Right hindlimb (tissue), 1 donor: ENCODE data around the gene PRDM16.

Experiments
- DNase-seq: peaks from one replicate; pipeline ENCODE4 v3.0.0-alpha.2; 2018

Gene PRDM16

GRCh38 chr1:3128431-3129132 lies 59.6 kb downstream of the PRDM16 start:
- no peak for DNase-seq

GRCh38 chr1:3129133-3129490 lies 60.1 kb downstream of the PRDM16 start:
- no peak for DNase-seq

- DNase-seq, result no peak
Observed at GRCh38 chr1:3130268-3130667, 61.3 kb downstream of the PRDM16 start.

- DNase-seq, result no peak
Observed at GRCh38 chr1:3132660-3133059, 63.7 kb downstream of the PRDM16 start.

GRCh38 chr1:3133686-3134085 lies 64.7 kb downstream of the PRDM16 start:
- no peak for DNase-seq

GRCh38 chr1:3134381-3135072 lies 65.5 kb downstream of the PRDM16 start:
- DNase-seq, result no peak

- DNase-seq, result no peak
Observed at GRCh38 chr1:3135073-3135702, 66.2 kb downstream of the PRDM16 start.

- DNase-seq, result no peak
Observed at GRCh38 chr1:3135744-3136455, 66.9 kb downstream of the PRDM16 start.

GRCh38 chr1:3136532-3136931 lies 67.5 kb downstream of the PRDM16 start:
- DNase-seq, result no peak

GRCh38 chr1:3137111-3138100 lies 68.4 kb downstream of the PRDM16 start:
- no peak for DNase-seq

- no peak for DNase-seq
Observed at GRCh38 chr1:3138623-3139151, 69.7 kb downstream of the PRDM16 start.

GRCh38 chr1:3139451-3139852 lies 70.4 kb downstream of the PRDM16 start:
- DNase-seq, result no peak

- DNase-seq, result no peak
Observed at GRCh38 chr1:3139871-3140361, 70.9 kb downstream of the PRDM16 start.

GRCh38 chr1:3140437-3140836 lies 71.4 kb downstream of the PRDM16 start:
- no peak for DNase-seq

GRCh38 chr1:3141129-3141528 lies 72.1 kb downstream of the PRDM16 start:
- no peak for DNase-seq

- no peak for DNase-seq
Observed at GRCh38 chr1:3141836-3142235, 72.8 kb downstream of the PRDM16 start.

- DNase-seq, result no peak
Observed at GRCh38 chr1:3142236-3142635, 73.2 kb downstream of the PRDM16 start.

- no peak for DNase-seq
Observed at GRCh38 chr1:3142751-3143150, 73.7 kb downstream of the PRDM16 start.

GRCh38 chr1:3145532-3146325 lies 76.7 kb downstream of the PRDM16 start:
- no peak for DNase-seq

- no peak for DNase-seq
Observed at GRCh38 chr1:3146458-3146857, 77.5 kb downstream of the PRDM16 start.

- no peak for DNase-seq
Observed at GRCh38 chr1:3146907-3147306, 77.9 kb downstream of the PRDM16 start.
